DND-41 (cell line): ENCODE measurements around the gene WHRN.

ENCODE experiments used
- CTCF ChIP-seq: IDR thresholded peaks from 2 replicates; pipeline ENCODE4 v1.5.1; 2012; ENCODE audit warnings: borderline replicate concordance, low read length, moderate library complexity, mild to moderate bottlenecking; ENCODE audit not compliant: poor library complexity, severe bottlenecking; ENCODE audit errors: extremely low read depth
- EZH2 ChIP-seq: IDR thresholded peaks from 3 replicates; pipeline ENCODE4 v1.6.1; 2012; ENCODE audit warnings: borderline replicate concordance, low read depth, mild to moderate bottlenecking, moderate library complexity, low read length, inconsistent platforms; ENCODE audit not compliant: severe bottlenecking

GRCh38 chr9:114499528-114499927 lies 5.7 kb downstream of the WHRN start:
- no peak for TF ChIP-seq CTCF
- TF ChIP-seq EZH2, result no peak
